SK-N-MC (cell line): ENCODE data around the gene YEATS4.

Experiments used
- EZH2 ChIP-seq: fragments of 200-600 bp; sonication (generic); IDR thresholded peaks from one replicate; pipeline ENCODE4 v1.6.1; 2017; ENCODE audit warnings: antibody characterized with exemption
- FOXP2 ChIP-seq: optimal IDR thresholded peaks from 2 replicates; pipeline ENCODE3; 2011; ENCODE audit warnings: mild to moderate bottlenecking, moderate library complexity; ENCODE audit not compliant: insufficient read depth; ENCODE audit errors: extremely low read length, control extremely low read depth
- POLR2AphosphoS5 ChIP-seq: IDR thresholded peaks from 2 replicates; pipeline ENCODE4 v1.6.1; 2012; ENCODE audit warnings: mild to moderate bottlenecking, low read depth, low read length, borderline replicate concordance

- TF ChIP-seq POLR2AphosphoS5, result no peak
- TF ChIP-seq EZH2, result no peak
- TF ChIP-seq FOXP2, result no peak
Measured at GRCh38 chr12:69392179-69392928, 32.8 kb downstream of the YEATS4 start.
